ENCODE results near the gene SDK2. TPM values are rescaled to one million over a fixed set of nuclear protein-coding genes. Genes with fewer than 3 reads are reported as not detected.

Gene SDK2
- polyA plus RNA-seq, 2 of the 4 experiments (the other 2 are of a cell fraction), result 0.36 to 0.57 TPM

- TF ChIP-seq FOSL2 (IDR thresholded peaks at IDR 0.05) (no peak), FOSL2 (CRISPR knock-in tag; IDR thresholded peaks at IDR 0.05) (no peak), SMC3 (IDR thresholded peaks at IDR 0.05) (no peak), RFX5 (IDR thresholded peaks at IDR 0.05) (no peak), CBX2 (IDR thresholded peaks at IDR 0.05; ENCODE audit: borderline replicate concordance, low read depth) (no peak), NFE2L2 (conservative IDR thresholded peaks at IDR 0.05; ENCODE audit: low read length) (no peak), HDAC2 (IDR thresholded peaks at IDR 0.05) (no peak), ELK1 (IDR thresholded peaks at IDR 0.05; ENCODE audit: low read depth, low read length) (no peak), ESRRA (IDR thresholded peaks at IDR 0.05; ENCODE audit: borderline replicate concordance, low read length) (no peak), ZFP36 (IDR thresholded peaks at IDR 0.05; ENCODE audit: borderline replicate concordance, partially characterized antibody) (no peak)
These were observed 296.0 kb downstream of the SDK2 start (continued) for GRCh38 chr17:73348018-73348828.

GRCh38 chr17:73347351-73347750 lies 296.9 kb downstream of the SDK2 start:
- no peak; a peak in 1 of 6 replicates for ATAC-seq
- TF ChIP-seq HOXB13 (CRISPR knock-in tag; IDR thresholded peaks at IDR 0.05; ENCODE audit: low read depth), result no peak
- TF ChIP-seq CBX2 (IDR thresholded peaks at IDR 0.05; ENCODE audit: borderline replicate concordance, low read depth), result no peak
- TF ChIP-seq HDAC2 (IDR thresholded peaks at IDR 0.05), result no peak
- no peak for TF ChIP-seq JUN (IDR thresholded peaks at IDR 0.05)
- no peak for TF ChIP-seq MYC (IDR thresholded peaks at IDR 0.05; ENCODE audit: borderline replicate concordance, low read length)
- no peak for TF ChIP-seq TP53 (CRISPR knock-in tag; IDR thresholded peaks at IDR 0.05)
- TF ChIP-seq CHD2 (IDR thresholded peaks at IDR 0.05; ENCODE audit: low read length, partially characterized antibody), result no peak
- POLR2A ChIA-PET, result interaction anchor here (1.1 kb wide), 1 partner anchor 37 kb away, joined by 5 read pairs; no protein-coding TSS in a partner anchor

GRCh38 chr17:73346501-73347162 lies 297.6 kb downstream of the SDK2 start:
- H3K4me3 ChIP-seq, result no peak overlapping the region
- H3K27ac ChIP-seq, result no peak overlapping the region
- no peak for FAIRE-seq
- DNase-seq (ENCODE audit: low read depth in 1 of 2, low spot score in 1 of 2), result no peak
- no peak for TF ChIP-seq EHF (CRISPR knock-in tag; IDR thresholded peaks at IDR 0.05)
- ChIA-PET POLR2A (no interaction called here), CTCF (interaction anchor here (0.6 to 6.8 kb wide), 9 partner anchors 9 to 320 kb away, joined by 3 to 65 read pairs (median 4); no protein-coding TSS in a partner anchor)
- no peaks in the 10 kb centered on the region for H3K9me3 ChIP-seq
- 82% methylated on average over 10 of the region's 12 CpGs for WGBS (ENCODE audit: missing lambda C conversion rate)
- no peak overlapping the region for H3K4me2 ChIP-seq
- ATAC-seq, result no peak
- H3K4me1 ChIP-seq, result peaks cover 23% of the 10 kb centered on the region

More at GRCh38 chr17:73347351-73347750, 296.9 kb downstream of the SDK2 start:
- FAIRE-seq (no peak), DNase-seq (ENCODE audit: low read depth in 1 of 2, low spot score in 1 of 2) (no peak)
- CTCF ChIA-PET, result interaction anchor here (0.6 to 1.8 kb wide), 12 partner anchors 8 to 320 kb away, joined by 3 to 10 read pairs (median 3); no protein-coding TSS in a partner anchor
- no peak overlapping the region for H3K4me3 ChIP-seq
- 43% methylated on average over 5 of the region's 5 CpGs for WGBS (ENCODE audit: missing lambda C conversion rate)
- H3K4me1 ChIP-seq, result peaks cover 16% of the 10 kb centered on the region
- no peak overlapping the region for H3K27ac ChIP-seq
- no peaks in the 10 kb centered on the region for H3K9me3 ChIP-seq
- H3K4me2 ChIP-seq, result no peak overlapping the region

DNA sequence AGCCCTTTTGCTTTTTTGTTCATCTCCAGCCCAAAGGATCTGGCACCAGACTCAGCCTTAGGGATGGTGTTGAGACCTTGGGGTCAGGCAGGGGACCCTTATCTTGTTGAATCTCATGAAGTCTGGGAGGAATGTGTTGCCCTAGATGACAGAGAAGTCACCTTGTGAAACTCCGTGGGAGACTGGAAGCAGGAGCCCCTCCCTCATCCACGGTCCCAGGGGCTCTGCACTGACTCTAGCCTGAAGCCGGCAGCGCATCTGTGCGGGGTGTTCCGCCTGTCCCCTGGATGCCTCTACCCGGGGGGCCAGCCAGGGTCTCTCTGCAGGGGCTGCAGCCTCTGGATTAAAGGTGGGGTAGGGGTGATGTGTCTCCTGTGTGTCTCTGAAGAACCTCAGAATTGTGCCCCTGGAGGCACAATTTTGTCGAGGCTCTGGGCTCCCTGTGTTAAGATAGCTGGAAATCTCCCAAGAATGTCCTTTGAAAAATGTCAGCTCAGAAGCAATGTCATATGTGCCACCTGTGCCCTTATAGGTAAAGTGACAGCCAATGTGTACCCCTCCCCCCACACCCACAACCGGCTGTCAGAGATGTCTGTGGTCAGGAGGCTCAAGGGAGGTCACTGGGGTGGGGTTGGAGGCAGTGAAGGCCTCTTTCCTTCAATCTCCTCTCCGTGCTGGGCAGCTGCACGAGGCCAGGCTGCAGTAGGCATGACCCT lies 300.3 kb downstream of the SDK2 start:
- FAIRE-seq, result no peak
- TF ChIP-seq EHF (CRISPR knock-in tag; IDR thresholded peaks at IDR 0.05) (no peak), FOXS1 (CRISPR knock-in tag; IDR thresholded peaks at IDR 0.05) (no peak), HES2 (IDR thresholded peaks at IDR 0.05) (no peak), RNF2 (IDR thresholded peaks at IDR 0.05; ENCODE audit: borderline replicate concordance, low read depth) (no peak), BCL3 (IDR thresholded peaks at IDR 0.05) (no peak), RAD21 (conservative IDR thresholded peaks at IDR 0.05 in 1 of 2, IDR thresholded peaks at IDR 0.05 in 1 of 2) (no peak), CBX2 (IDR thresholded peaks at IDR 0.05; ENCODE audit: borderline replicate concordance, low read depth) (no peak), FOSL2 (IDR thresholded peaks at IDR 0.05) (no peak), FOSL2 (CRISPR knock-in tag; IDR thresholded peaks at IDR 0.05) (no peak), FOSB (CRISPR knock-in tag; IDR thresholded peaks at IDR 0.05) (no peak), HEYL (CRISPR knock-in tag; IDR thresholded peaks at IDR 0.05) (no peak), TP53 (CRISPR knock-in tag; IDR thresholded peaks at IDR 0.05) (no peak), HOXA7 (CRISPR knock-in tag; IDR thresholded peaks at IDR 0.05) (no peak)
- Histone ChIP-seq H3K9me3 (no peaks in the 10 kb centered on the region), H3K4me3 (no peak overlapping the region), H3K27ac (peak overlapping the region; percentile 86 to 93; a peak in 5 of 6 replicates), H3K4me1 (peaks cover 47% of the 10 kb centered on the region), H3K4me2 (peak overlapping the region; percentile 74; the same call in 1 of the 3 replicates)
- CTCF ChIA-PET, result interaction anchor here (0.7 to 9.5 kb wide), 9 partner anchors 11 to 89 kb away, joined by 3 to 128 read pairs (median 6); partner anchors contain the start of gene CDC42EP4
- no peak for ATAC-seq
- no peak for DNase-seq (ENCODE audit: low read depth in 1 of 2, low spot score in 1 of 2)
- WGBS (ENCODE audit: missing lambda C conversion rate), result 70% methylated on average over 9 of the region's 11 CpGs
- POLR2A ChIA-PET, result interaction anchor here (0.6 to 2.5 kb wide), 2 partner anchors 8 to 31 kb away, joined by 3 to 5 read pairs; partner anchors contain the start of gene CDC42EP4

All from A549 (cell line).